Measurements from ENCODE around the gene MTFP1. TPM values are rescaled to one million over a fixed set of nuclear protein-coding genes. Genes with fewer than 3 reads are reported as not detected.

The MTFP1 gene
- total RNA-seq, 1 donor from 2014 or later: 29.9 TPM

DNA sequence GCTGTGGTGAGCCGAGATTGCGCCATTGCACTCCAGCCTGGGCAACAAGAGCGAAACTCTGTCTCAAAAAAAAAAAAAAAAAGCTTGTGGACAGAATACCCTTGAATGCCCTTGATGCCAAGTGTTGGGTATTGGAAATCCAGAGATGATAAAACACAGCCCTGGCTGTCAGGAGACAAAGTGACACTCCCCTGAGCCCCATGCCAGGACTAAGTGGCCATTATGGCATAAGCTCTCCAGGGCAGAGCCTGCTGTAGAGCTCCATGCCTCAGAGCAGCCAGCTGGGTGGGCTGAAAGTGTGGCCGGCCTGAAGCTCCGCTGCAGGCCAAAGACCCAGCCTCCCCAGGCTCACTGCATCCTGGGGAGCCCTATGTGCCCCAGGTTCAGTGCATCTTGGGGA, 43.2 kb upstream of the MTFP1 start:
- H3K36me3 Mint-ChIP-seq: peaks cover 13% of the 10 kb centered on the region

DNA sequence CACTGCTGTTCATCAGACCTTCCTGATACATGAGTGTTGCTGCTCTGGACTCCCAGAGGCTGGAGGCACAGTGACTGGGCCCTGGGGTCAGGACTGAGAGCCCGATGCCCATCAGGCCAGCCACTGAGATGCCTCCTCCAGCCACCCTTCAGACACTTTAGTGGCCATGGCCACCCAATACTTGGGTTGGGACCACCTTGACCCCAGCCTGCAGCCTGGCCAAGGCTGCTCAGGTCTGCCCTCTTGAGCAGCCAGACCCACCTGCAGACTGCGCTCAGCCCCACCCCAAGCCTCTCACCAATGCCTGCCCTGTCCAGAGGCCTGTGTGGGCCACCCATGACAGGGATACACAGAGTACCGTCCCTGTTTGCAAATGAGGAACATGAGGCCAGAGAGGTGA, 42.5 kb upstream of the MTFP1 start:
- H3K4me1 ChIP-seq: peaks cover 6% of the 10 kb centered on the region
- H3K9me3 ChIP-seq (ENCODE audit: low read depth): no peaks in the 10 kb centered on the region
- H3K27ac ChIP-seq: no peak overlapping the region
- H2AFZ ChIP-seq (replicated peaks): no peak overlapping the region
- H3F3A ChIP-seq (ENCODE audit: low read depth): no peaks in the 10 kb centered on the region
- H3K4me2 ChIP-seq: no peak overlapping the region
- no peak overlapping the region for H3K9ac ChIP-seq
- no peaks in the 10 kb centered on the region for H3K9me3 Mint-ChIP-seq
- no peak for DNase-seq (ENCODE audit: low spot score)
- H3K36me3 ChIP-seq: no peaks in the 10 kb centered on the region
- H3K79me2 ChIP-seq (ENCODE audit: low read depth): no peaks in the 10 kb centered on the region
- peaks cover 12% of the 10 kb centered on the region for H3K4me1 Mint-ChIP-seq
- H4K20me1 ChIP-seq (ENCODE audit: low read depth): no peaks in the 10 kb centered on the region
- no peak overlapping the region for H3K27ac Mint-ChIP-seq
- no peaks in the 10 kb centered on the region for H3K27me3 ChIP-seq
- H3K4me3 ChIP-seq: no peak overlapping the region
- H3K4me3 Mint-ChIP-seq: no peak overlapping the region
- TF ChIP-seq, protein P1, sequence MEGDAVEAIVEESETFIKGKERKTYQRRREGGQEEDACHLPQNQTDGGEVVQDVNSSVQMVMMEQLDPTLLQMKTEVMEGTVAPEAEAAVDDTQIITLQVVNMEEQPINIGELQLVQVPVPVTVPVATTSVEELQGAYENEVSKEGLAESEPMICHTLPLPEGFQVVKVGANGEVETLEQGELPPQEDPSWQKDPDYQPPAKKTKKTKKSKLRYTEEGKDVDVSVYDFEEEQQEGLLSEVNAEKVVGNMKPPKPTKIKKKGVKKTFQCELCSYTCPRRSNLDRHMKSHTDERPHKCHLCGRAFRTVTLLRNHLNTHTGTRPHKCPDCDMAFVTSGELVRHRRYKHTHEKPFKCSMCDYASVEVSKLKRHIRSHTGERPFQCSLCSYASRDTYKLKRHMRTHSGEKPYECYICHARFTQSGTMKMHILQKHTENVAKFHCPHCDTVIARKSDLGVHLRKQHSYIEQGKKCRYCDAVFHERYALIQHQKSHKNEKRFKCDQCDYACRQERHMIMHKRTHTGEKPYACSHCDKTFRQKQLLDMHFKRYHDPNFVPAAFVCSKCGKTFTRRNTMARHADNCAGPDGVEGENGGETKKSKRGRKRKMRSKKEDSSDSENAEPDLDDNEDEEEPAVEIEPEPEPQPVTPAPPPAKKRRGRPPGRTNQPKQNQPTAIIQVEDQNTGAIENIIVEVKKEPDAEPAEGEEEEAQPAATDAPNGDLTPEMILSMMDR (IDR thresholded peaks at IDR 0.05): no peak
- TF ChIP-seq EZH2 (IDR thresholded peaks at IDR 0.05): no peak
- H3K27me3 Mint-ChIP-seq (ENCODE audit: insufficient read depth, low read depth): peaks cover 5% of the 10 kb centered on the region
- H3K36me3 Mint-ChIP-seq: peaks cover 10% of the 10 kb centered on the region

More for the DNA sequence above, 43.2 kb upstream of the MTFP1 start:
- no peak for DNase-seq (ENCODE audit: low spot score)
- no peak overlapping the region for H2AFZ ChIP-seq (replicated peaks)
- H3K27me3 Mint-ChIP-seq (ENCODE audit: insufficient read depth, low read depth): peaks cover 5% of the 10 kb centered on the region
- no peak for TF ChIP-seq EZH2 (IDR thresholded peaks at IDR 0.05)
- TF ChIP-seq, protein P1 (IDR thresholded peaks at IDR 0.05): no peak
- no peaks in the 10 kb centered on the region for H3K36me3 ChIP-seq
- no peak overlapping the region for H3K27ac ChIP-seq
- peaks cover 8% of the 10 kb centered on the region for H3K4me1 Mint-ChIP-seq
- no peaks in the 10 kb centered on the region for H3K9me3 ChIP-seq (ENCODE audit: low read depth)
- H3K4me2 ChIP-seq: no peak overlapping the region
- no peak overlapping the region for H3K4me3 Mint-ChIP-seq
- H3K9ac ChIP-seq: no peak overlapping the region
- no peak overlapping the region for H3K4me3 ChIP-seq
- no peaks in the 10 kb centered on the region for H4K20me1 ChIP-seq (ENCODE audit: low read depth)
- no peaks in the 10 kb centered on the region for H3F3A ChIP-seq (ENCODE audit: low read depth)
- peaks cover 6% of the 10 kb centered on the region for H3K4me1 ChIP-seq
- no peak overlapping the region for H3K27ac Mint-ChIP-seq
- no peaks in the 10 kb centered on the region for H3K27me3 ChIP-seq
- H3K79me2 ChIP-seq (ENCODE audit: low read depth): no peaks in the 10 kb centered on the region
- H3K9me3 Mint-ChIP-seq: no peaks in the 10 kb centered on the region

DNA sequence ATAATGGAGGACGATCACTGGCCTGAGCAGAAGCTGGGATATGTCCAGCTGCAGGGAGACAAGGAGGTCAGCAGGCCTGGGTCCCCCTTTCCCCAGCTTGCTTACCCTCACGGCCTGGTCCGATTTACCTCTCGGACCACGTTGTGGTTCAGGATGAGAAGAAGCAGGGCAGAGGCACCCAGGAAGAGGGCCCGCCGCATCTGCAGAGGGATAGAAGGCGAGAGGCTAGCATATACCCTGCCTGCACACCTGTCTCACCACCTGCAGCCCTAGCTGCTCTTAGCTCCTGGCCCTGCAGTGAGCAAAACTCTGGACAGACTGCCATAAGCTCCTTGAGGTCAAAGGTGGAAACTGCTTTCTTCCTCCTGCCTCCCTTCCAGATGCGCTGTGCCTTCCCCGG, 39.6 kb upstream of the MTFP1 start:
- H2AFZ ChIP-seq (replicated peaks): no peak overlapping the region
- H3K4me2 ChIP-seq: peak overlapping the region; percentile 79

More for the DNA sequence above, 39.6 kb upstream of the MTFP1 start:
- H3K27ac ChIP-seq: no peak overlapping the region
- peaks cover 2% of the 10 kb centered on the region for H3K36me3 Mint-ChIP-seq
- H3K9me3 Mint-ChIP-seq: peaks cover 4% of the 10 kb centered on the region
- H3K36me3 ChIP-seq: no peaks in the 10 kb centered on the region
- H3K27me3 Mint-ChIP-seq (ENCODE audit: insufficient read depth, low read depth): peaks cover 4% of the 10 kb centered on the region
- H3F3A ChIP-seq (ENCODE audit: low read depth): no peaks in the 10 kb centered on the region
- no peaks in the 10 kb centered on the region for H4K20me1 ChIP-seq (ENCODE audit: low read depth)
- no peak overlapping the region for H3K27ac Mint-ChIP-seq
- H3K4me3 ChIP-seq: peak overlapping the region; percentile 59
- H3K4me1 ChIP-seq: peaks cover 6% of the 10 kb centered on the region
- H3K79me2 ChIP-seq (ENCODE audit: low read depth): no peaks in the 10 kb centered on the region
- TF ChIP-seq, protein P1 (IDR thresholded peaks at IDR 0.05): no peak
- TF ChIP-seq EZH2 (IDR thresholded peaks at IDR 0.05) (no peak), EZH2phosphoT487 (IDR thresholded peaks at IDR 0.05) (no peak)
- DNase-seq (ENCODE audit: low spot score): peak; percentile 14
- H3K4me1 Mint-ChIP-seq: peaks cover 12% of the 10 kb centered on the region
- H3K9ac ChIP-seq: no peak overlapping the region
- H3K4me3 Mint-ChIP-seq: peak overlapping the region; percentile 90
- no peaks in the 10 kb centered on the region for H3K27me3 ChIP-seq
- no peaks in the 10 kb centered on the region for H3K9me3 ChIP-seq (ENCODE audit: low read depth)
